GM19438 (cell line): ENCODE measurements around the gene TIAM1.

Experiments used
- ATAC-seq: cut with Tn5 transposase; IDR thresholded peaks from one replicate; pipeline ENCODE4 v1.9.1; 2021; ENCODE audit warnings: low read depth; ENCODE audit not compliant: unreplicated experiment

TIAM1 gene

GRCh38 chr21:31354604-31355443, 10.8 kb upstream of the TIAM1 start:
- ATAC-seq, result no peak

GRCh38 chr21:31354122-31354521, 10.1 kb upstream of the TIAM1 start:
- no peak for ATAC-seq

GRCh38 chr21:31352836-31353235, 8.8 kb upstream of the TIAM1 start:
- no peak for ATAC-seq

GRCh38 chr21:31351960-31352359, 7.9 kb upstream of the TIAM1 start:
- ATAC-seq, result no peak

GRCh38 chr21:31351438-31351837, 7.4 kb upstream of the TIAM1 start:
- no peak for ATAC-seq

- ATAC-seq, result no peak
Measured at GRCh38 chr21:31349208-31349607, 5.1 kb upstream of the TIAM1 start.

DNA sequence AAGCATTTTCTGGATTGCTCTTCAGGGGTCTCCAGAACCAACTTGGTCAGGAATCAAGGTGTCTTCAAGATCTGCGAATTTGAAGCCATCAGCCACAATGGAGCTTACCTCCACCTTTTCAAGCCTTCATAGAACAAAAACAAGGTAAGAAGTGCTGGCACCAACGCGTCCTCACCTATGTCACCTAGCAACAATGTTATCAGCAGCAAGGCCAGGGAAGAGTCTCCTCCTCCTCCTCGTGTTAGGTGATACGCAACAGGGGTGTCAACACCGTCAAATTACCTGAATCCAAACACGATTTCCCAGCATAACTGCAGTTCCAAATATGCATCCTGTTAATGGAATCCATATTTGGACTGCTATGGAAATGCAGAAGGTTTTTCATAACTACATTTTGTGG, 4.1 kb upstream of the TIAM1 start:
- ATAC-seq, result no peak

- ATAC-seq, result no peak
Measured at GRCh38 chr21:31347435-31348032, 3.5 kb upstream of the TIAM1 start.

DNA sequence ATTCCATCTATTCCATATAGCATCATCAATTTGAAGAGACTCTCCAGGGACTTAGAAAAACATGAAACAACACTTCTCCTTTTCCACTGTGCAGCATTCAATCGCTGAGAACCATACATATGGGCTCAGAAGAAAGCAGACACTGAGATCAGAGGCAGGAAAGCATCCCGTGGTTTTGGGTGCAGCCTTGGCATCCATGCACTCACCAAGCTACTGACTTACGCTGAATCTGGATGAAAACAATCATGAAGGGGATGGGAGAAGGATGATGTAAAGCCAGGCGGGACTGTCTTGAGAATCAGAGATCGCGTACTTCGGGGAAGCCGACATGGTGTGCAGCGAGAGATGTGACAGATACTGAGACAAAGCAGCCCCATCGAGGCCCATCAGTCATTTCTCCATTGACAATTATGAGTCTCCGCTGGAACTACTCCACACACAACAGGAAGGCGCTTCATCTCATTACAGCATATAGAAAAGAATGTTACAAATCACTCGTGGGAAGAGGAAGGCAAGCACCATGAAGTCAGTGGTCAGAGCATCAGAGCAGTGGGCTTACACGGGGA, 2.3 kb upstream of the TIAM1 start:
- no peak for ATAC-seq

GRCh38 chr21:31345136-31345535, 1.1 kb upstream of the TIAM1 start:
- no peak for ATAC-seq

DNA sequence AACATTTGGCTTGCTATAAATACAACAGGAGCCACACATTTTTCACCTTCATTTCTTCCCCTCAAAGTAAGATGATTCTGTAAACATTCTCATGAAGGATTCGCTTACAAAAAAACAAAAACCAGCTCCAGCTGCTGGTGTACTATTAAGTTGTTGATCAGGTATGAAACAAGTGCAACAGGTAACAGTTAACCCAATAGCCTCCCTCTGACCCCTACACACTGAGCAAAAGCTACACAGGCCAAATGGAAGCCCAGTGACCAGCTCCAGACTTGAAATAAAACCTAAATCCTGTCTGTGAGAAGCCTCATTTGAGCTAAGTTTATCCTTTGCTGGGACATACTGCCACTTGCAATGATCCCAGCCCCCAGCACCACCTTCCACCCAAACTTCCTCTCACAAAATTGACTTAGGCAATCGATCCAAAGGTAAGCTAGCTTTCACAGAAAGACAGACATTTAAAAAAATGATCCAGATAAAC, 991 bp downstream of the TIAM1 start:
- ATAC-seq, result no peak

GRCh38 chr21:31342348-31342747, 1.7 kb downstream of the TIAM1 start:
- ATAC-seq, result no peak

DNA sequence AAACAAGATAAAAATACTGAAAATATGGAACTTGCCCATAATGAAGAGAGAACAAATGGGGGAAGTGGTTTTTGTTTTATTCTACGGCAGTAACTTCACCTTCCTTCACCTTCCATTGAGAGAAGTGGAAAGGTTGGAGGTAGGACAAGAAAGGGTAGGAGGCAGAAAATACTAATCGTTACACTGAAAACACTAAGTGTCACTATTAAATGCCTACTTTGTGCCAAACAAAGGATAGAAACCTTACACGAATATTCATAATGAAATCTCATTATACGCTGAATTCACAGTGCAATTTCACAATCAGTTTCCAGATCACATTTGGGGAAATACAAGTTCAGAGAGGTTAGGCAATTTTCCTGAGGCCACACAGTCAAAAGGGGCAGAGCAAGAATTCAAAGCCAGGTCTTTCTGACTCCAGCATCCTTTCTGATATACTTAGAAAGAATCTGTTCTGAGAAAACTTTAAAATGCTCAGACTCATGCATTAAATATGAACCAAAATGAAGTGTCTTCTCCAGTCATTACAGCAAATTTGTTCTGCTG, 3.0 kb downstream of the TIAM1 start:
- ATAC-seq, result no peak

DNA sequence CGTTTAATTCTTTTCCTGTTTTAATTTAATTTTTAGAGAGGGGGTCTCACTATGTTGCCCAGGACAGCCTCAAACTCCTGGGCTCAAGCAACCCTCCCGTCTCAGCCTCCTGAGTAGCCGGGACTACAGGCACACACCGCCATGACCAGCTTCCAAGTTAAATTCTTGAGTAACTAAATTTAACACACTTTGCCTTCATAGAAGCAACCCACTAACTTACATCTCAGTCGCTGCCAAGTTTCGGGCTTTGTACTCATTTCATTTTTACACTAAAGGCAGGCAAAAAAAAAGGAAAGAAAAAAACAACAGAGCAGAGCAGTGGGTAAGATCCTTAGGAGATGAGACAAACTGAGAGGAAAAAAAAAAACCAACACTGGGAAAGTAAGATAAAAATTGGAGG, 3.5 kb downstream of the TIAM1 start:
- no peak for ATAC-seq

- ATAC-seq, result no peak
Measured at GRCh38 chr21:31339721-31340120, 4.3 kb downstream of the TIAM1 start.

GRCh38 chr21:31338908-31339368, 5.1 kb downstream of the TIAM1 start:
- ATAC-seq, result no peak

DNA sequence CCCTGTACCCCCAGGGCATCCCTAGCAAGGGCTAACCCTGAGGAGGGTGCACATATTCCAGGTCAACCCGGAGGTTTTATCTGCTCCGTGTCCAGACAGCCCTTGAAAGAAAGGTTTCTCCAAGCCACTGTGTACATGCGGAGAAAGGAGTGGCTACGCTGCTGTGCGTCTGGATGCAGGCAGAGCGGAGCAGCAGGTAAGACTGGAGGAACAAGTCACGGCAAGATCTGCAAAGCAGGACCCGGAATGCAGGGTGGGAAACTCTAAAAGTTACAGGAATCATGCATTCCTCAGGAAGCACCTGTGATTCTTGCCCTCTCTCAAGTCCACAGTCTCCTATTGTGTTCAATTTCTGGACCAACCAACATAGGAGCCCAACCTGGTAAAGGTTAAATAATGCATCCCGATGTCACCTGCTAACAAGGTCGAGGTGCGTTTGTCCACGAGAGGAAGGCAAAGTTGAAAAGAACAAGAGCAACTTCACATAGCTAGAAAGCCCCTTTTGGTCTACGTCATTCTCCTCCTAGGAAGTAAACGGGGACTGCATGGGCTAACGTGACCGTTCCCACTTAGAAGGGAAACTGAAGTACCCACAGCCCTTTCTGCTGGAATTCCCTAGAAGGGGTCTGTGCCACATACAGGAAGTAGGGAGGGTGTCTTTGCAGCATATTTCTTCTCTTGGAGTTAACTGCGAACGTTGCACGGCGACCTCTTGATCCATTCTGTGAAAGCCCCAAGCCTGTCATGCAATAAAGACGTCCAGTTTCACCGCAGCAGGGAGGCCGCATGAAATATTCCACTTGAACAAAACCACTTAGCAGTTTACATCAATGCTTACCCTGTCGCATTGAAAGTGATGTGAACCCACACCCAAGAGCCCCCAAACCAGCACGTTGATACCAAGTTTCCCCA, 5.8 kb downstream of the TIAM1 start:
- no peak for ATAC-seq

DNA sequence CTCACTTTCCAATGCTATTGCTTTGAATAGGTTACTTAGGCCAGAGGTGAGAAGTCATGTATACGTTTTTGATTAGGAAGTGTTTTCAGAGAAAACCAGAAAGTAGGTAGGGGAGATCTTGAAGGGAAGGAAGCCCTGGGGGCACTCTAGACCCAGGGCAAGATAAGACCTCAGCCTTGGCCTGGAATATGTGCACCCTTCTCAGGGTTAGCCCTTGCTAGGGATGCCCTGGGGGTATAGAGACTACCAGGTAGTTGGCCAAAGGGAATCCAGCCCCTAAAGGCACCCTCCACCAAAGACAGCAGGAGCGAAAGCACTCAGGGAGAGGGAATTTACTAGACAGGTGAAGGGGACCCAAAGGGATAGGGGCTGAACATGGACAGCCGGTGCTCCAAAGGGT, 7.0 kb downstream of the TIAM1 start:
- ATAC-seq, result no peak

- no peak for ATAC-seq
Measured at GRCh38 chr21:31336739-31337040, 7.4 kb downstream of the TIAM1 start.

DNA sequence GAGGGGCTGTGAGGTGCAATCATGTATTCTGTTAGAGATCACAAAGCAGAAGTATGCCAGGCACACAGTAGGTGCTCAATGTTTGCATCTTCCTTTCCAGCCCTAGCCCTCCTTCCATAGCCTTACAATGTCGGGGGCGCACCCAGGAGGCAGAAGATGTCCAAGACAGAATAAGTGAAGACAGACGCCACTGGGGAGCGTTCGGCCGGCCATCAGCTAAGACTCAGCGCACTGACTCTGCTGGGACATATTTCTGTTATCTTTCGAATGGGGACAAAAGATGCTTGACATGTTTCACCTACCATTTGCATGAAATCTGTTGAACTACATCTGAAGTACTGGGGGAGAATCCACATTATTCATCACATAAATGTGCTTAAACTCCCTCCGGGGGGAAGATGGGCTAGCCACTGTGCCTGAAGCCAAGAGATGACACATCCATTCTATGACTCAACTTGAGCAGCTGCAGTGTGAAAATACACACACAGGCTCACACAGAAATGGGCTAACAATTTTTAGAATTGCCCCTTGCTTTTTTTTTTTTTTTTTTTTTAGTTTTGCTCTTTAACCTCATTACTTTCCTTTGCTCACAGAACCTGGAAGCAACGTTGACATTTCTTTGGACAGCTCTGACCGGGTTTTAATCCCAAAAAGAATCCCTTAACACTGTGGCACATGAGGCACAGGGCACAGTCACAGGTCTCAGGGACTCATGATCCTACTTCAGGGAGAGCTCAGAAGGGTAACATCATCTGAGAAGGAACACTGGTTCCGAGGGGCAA, 7.9 kb downstream of the TIAM1 start:
- no peak for ATAC-seq
